GM18909 (cell line): ENCODE data around the gene HSPA5.
A peak's percentile ranks its signal among the peaks of the same experiment; 100 is the strongest.
"Not testable (repeated sequence)": the region's sequence is repeated elsewhere in the genome, so short reads cannot be mapped to it uniquely, and the experiment has no call there.

Experiments
- ATAC-seq: cut with Tn5 transposase; IDR thresholded peaks from one replicate; pipeline ENCODE4 v1.9.1; 2021; ENCODE audit warnings: mild to moderate bottlenecking; ENCODE audit not compliant: unreplicated experiment, poor library complexity

Gene HSPA5

GRCh38 chr9:125241000-125241862, at the start of gene HSPA5:
TSS of gene HSPA5 (minus strand) at chr9:125241343. CDS start at chr9:125241126, 217 bp downstream.
- ATAC-seq: peak; percentile 93

- ATAC-seq: not testable (repeated sequence)
These were observed 45.8 kb upstream of the HSPA5 start for GRCh38 chr9:125286935-125287433.

- ATAC-seq: no peak
These were observed 43.7 kb upstream of the HSPA5 start for GRCh38 chr9:125284855-125285254.

- no peak for ATAC-seq
These were observed 39.8 kb upstream of the HSPA5 start for GRCh38 chr9:125280945-125281344.

DNA sequence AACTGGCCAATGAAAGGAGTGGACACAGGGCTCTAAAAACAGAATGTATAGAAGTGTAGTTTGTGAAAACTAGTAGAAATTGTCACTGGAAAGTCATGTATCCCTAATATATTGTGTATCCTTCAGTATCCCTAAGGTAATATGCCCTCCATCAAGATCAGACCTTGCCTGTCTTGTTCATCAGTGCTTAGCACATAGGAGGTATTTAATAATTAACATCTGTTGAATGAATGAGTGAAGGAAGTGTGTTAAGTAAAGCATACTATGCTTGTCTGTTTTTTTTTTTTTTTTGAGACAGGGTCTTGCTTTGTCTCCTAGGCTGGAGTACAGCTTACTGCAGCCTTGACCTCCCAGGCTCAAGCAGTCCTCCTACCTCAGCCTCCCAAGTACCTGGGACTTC, 36.3 kb upstream of the HSPA5 start:
- ATAC-seq: no peak

DNA sequence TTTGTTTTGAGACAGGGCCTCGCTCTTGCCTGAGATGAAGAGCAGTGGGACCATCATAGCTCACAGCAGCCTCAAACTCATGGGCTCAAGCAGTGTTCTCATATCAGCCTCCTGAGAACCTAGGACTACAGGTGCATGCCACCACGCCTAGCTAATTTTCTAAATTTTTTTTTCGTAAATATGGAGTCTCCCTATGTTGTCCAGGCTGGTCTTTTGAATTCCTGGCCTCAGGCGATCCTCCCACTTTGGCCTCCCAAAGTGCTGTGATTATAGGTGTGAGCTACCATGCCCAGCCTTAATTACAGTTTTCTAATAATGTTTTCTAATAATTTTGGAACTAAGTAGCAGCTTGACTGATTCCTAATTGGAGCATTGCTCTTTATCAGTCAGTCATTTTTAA, 35.6 kb upstream of the HSPA5 start:
- ATAC-seq: no peak

- no peak for ATAC-seq
These were observed 31.6 kb upstream of the HSPA5 start for GRCh38 chr9:125272697-125273096.

- ATAC-seq: no peak
These were observed 29.9 kb upstream of the HSPA5 start for GRCh38 chr9:125271081-125271480.

- ATAC-seq: no peak
These were observed 27.9 kb upstream of the HSPA5 start for GRCh38 chr9:125269014-125269397.

- ATAC-seq: no peak
These were observed 27.4 kb upstream of the HSPA5 start for GRCh38 chr9:125268394-125269013.

DNA sequence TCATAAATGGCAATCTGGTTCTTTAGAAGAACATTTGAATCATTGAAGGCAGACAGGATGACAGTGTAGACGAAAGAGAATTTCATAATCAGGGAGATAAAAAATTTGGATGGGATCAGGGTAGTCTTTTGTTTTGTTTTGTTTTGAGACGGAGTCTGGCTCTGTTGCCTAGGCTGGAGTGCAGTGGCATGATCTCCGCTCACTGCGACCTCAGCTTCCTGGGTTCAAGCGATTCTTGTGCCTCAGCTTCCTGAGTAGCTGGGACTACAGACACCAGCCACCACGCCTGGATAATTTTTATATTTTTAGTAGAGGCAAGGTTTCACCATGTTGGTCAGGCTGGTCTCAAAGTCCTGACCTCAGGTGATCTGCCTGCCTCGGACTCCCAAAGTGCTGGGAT, 22.9 kb upstream of the HSPA5 start:
- ATAC-seq: not testable (repeated sequence)

- ATAC-seq: peak; percentile 9
These were observed 21.3 kb upstream of the HSPA5 start for GRCh38 chr9:125262294-125262991.

DNA sequence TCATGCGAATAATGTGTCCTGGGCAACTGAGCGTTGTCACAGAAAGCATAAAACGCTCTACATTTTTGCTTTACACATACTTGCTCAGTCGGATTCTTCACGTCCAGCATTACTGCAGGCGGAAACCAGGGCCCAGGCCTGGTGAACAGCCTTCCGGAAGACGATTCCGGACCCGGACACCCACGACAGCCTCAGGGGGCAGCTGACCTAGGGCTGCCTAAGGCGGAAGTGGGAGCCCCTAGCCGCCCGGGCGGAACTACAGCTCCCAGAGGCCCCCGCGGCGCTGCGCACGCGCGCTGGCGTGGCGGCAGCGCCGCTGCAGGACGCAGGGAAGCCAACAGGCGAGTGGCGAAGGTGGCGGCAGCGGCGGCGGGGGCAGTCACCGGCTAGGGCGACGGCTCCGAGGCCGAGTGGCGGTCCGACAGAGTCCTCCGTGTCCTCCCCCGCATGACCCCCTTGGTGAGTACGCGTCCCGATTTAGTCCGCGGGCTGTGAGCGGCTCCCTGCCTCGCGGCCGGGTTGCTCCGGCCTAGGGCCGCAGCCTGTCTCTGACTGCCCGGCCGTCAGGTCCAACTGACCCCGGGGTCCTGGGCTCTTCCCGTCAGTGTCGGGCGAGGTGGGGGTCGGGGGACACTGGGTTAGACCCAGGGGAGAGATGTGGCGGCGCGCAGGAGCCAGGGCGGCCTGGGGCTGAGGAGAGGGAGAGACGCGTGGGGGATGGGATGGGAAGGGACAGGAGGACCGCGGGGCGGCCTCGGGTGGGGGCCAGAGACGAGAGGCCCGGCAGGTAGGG, 20.6 kb upstream of the HSPA5 start, which contains the start of gene GAPVD1:
Gene GAPVD1, plus strand, starts transcription at position 326 of the 793 bp plus-strand sequence. CDS start 37,096 bp downstream, outside the sequence.
- ATAC-seq: peak; percentile 93

DNA sequence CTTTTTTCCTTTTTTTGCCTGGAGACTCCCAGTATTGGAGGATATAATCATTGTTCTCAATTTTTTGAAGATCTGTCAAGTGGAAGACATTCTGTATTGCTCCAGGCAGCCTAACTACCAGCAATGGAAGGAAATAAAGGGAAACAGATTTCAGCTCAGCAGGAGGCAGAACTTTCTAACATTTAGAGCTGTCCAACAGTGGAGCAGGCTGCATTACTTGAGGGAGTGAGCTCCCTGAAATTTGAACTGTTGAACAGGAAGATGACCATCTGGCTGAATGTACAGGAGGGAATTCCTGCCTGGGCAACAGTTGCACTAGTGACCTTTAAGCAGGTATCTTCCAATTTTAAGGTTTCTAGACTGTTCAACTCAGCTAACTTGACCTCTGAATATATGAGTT, 19.4 kb upstream of the HSPA5 start:
- no peak for ATAC-seq

- no peak for ATAC-seq
These were observed 17.8 kb upstream of the HSPA5 start for GRCh38 chr9:125258832-125259534.

GRCh38 chr9:125258160-125258785, 17.1 kb upstream of the HSPA5 start:
- ATAC-seq: no peak

DNA sequence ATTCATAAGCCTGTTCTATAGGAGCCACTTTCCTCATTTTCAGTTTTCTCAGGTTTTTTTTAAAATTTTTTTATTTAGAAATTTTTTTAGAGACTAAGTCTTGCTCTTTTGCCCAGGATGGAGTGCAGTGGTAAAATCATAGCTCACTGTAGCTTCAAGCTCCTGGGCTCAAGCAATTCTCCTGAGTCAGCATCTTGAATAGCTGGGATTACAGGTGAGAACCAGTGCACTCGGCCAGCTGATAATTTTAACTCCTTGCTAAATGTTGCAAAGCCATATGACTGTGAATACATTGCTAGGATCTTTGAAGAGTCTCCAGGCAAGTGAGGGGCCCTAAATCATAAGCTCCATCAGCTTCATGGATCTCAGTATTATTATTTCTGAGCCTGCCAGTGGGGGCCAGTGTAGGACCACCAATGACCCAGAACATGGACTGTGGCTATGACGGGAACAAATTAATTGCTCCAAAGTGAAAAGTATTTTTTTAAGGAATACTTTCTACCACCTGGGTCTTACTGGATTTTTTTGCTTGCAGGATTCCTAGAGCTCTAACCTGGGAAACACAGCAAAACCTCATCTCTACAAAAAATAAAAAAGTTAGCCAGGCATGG, 14.7 kb upstream of the HSPA5 start:
- no peak for ATAC-seq

DNA sequence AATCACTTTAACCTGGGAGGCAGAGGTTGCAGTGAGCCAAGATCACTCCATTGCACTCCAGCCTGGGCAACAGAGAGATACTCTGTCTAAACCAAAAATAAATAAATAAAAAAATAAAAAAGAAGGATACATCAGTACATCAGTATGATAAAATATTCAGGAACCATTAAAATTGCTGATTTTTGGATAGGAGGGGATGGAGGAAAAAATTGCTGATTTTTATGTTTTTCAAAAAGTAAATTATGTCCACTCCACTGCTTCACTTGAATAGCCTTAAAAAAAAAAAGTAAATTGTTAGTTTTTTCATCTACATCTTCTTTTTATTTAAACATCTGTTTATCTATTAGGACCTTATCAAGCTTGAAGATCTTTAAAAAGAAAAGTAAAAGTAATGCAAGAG, 13.1 kb upstream of the HSPA5 start:
- ATAC-seq: no peak

- ATAC-seq: no peak
These were observed 5.1 kb upstream of the HSPA5 start for GRCh38 chr9:125246261-125246667.
